DMS153 (cell line): ENCODE results near the gene IRAK4.
"Not testable (repeated sequence)": the region's sequence is repeated elsewhere in the genome, so short reads cannot be mapped to it uniquely, and the experiment has no call there.

Source experiments
- DNase-seq: peaks from one replicate; lab custom pipeline; 2025; lab: John Stamatoyannopoulos, UW

The IRAK4 gene

GRCh38 chr12:43758728-43759563 lies at the start of gene IRAK4, which contains the start of gene PUS7L:
TSS of gene IRAK4 (plus strand) at chr12:43758951. CDS start at chr12:43768112, 9,161 bp downstream.
TSS of gene PUS7L (minus strand) at chr12:43758790. CDS start at chr12:43755245, 3,545 bp downstream.
- DNase-seq, result peak; percentile 95

DNA sequence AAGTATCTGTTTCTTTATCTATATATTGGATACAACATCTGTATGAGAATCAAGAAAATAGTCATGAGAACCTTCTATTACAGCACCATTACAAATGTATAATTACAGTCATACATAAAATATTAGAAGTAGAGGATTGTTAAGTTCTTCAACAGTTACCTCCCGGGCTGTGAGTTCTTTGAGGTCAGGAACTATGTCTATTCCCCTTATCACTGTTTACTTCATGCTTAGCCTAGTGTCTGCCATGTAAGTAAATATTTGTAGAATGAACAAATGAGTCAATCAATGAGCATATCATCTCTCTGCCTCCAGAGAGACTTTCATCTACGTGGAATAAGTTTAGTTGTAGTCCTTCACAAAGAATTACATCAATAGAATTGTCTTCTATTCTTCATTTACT lies 47.4 kb upstream of the IRAK4 start:
- no peak for DNase-seq

GRCh38 chr12:43722621-43723020 lies 36.1 kb upstream of the IRAK4 start:
- DNase-seq, result no peak

GRCh38 chr12:43723134-43723533 lies 35.6 kb upstream of the IRAK4 start:
- no peak for DNase-seq

DNA sequence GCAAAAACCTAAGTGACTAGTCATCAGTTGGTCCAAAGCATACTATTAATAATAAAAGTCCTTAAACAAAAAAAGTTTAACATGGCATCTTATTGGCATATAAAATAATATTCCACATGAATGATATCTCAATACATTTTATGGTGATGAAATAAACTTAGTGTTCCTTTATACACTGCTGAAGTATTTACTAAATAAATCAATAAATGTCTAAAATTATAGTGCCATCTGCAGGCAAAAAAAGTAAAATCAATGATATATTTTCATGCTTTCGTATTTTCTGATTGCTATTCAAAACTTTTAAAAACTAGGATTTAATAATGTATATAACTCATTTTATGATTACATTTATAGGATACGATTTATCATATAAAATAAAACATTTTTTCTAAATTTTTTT lies 30.6 kb upstream of the IRAK4 start:
- no peak for DNase-seq

DNA sequence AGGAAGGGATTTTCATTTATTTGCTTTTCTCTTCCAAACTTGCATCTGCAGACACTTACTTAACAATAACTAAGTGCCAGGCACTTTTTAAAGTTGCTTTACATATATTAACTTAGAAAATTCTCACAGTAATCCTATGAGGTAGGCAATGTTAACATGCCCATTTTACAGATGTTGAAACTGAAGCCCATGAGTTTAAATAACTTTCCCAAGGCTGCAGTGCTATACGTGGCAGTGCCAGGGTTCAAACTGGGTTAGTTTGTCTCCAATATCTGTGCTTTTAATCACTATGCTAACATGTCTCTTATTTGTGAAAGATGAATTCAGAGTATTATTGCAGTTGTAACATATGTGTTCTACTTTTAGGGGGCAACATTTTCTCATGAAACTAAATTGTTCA lies 30.1 kb upstream of the IRAK4 start:
- DNase-seq, result no peak

DNA sequence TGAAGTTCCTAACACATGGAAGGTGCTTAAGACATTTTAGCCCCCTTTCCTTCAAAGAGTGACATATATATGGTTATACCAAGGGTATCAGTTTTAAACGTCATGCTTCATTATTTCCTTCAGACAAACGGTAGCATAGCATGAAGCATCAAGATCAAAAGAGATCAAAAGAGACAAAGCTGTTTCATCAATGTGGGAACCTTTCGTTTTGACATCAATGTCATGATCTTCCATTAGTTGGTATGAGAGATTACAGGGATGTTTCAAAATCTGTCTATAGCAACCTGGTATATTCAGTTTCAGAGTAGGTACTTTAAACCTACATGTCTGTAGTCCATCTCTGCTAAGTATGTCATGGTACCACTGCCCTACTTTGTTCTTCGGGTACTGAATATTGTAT lies 28.5 kb upstream of the IRAK4 start:
- DNase-seq, result no peak

DNA sequence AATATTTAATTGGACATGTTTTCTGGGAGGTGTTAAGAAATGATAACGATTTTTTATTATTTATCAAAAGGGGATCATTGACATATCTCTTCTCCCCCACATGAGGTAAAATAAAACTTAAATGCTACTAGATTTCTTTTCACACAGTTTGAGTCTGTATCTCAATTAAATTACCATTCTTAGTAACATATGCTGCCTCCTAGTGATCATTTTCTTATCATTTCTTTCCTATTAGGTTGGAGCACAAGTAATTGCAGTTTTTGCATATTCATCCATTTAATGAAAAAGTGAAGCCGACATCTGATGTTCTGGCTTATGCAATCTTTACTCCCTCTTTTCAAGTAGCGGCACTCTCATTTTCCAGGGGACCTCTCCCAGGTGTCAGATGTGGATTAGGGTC lies 25.1 kb upstream of the IRAK4 start:
- DNase-seq, result no peak

- DNase-seq, result no peak
These were observed 21.8 kb upstream of the IRAK4 start for GRCh38 chr12:43736927-43737440.

- DNase-seq, result no peak
These were observed 21.1 kb upstream of the IRAK4 start for GRCh38 chr12:43737646-43738045.

DNA sequence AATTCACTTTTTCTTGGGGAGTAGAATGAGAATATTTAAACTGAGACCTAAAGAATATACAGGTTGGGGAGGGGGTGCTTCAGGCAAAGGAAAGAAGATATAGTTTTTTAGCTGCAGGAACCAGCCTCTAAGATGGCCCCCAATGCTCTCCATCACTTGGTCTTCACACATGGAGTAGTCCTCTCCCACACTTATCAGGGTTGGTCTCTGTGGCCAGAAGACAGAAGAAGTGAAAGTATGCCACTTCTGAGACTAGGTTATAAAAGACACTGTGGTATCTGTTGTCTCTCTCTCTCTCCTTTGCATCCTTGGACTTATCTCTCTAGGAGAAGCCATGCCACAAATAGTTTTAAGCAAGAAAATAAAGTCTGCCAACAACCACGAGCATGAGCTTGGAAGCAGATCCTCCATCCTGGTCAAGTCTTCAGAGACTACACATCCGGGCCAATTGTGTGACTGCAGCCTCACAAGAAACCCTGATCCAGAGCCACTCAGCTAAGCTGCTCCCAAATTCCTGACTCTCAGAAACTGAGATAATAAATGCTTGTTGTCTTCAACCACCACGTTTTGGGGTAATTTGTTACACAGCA lies 18.1 kb upstream of the IRAK4 start:
- no peak for DNase-seq

DNA sequence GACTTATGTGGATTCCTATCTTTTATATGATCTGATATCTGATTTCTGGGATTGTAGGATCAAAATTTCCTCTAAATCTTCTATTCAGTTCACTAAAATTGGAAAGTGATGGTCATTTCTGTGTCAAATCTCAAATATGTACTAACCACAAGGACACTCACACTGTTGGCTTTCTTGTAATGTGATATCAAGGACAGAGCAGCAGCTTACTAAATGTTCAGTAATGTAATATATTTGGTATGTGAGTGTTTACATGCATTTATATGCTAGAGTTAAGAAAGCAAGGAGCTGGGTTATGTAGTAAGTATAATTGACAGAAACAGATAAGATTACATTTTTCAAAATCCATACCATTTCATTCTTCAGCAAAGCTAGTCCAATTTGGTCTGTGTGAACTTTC lies 16.6 kb upstream of the IRAK4 start:
- no peak for DNase-seq

- DNase-seq, result no peak
These were observed 13.9 kb upstream of the IRAK4 start for GRCh38 chr12:43744826-43745225.

- DNase-seq, result no peak
These were observed 9.7 kb upstream of the IRAK4 start for GRCh38 chr12:43749016-43749415.

GRCh38 chr12:43750814-43751213 lies 7.9 kb upstream of the IRAK4 start:
- DNase-seq, result no peak

DNA sequence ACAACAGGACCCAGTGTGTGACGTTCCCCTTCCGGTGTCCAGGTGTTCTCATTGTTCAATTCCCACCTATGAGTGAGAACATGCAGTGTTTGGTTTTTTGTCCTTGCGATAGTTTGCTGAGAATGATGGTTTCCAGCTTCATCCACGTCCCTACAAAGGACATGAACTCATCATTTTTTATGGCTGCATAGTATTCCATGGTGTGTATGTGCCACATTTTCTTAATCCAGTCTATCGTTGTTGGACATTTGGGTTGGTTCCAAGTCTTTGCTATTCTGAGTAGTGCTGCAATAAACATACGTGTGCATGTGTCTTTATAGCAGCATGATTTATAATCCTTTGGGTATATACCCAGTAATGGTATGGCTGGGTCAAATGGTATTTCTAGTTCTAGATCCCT lies 7.4 kb upstream of the IRAK4 start:
- DNase-seq, result not testable (repeated sequence)

DNA sequence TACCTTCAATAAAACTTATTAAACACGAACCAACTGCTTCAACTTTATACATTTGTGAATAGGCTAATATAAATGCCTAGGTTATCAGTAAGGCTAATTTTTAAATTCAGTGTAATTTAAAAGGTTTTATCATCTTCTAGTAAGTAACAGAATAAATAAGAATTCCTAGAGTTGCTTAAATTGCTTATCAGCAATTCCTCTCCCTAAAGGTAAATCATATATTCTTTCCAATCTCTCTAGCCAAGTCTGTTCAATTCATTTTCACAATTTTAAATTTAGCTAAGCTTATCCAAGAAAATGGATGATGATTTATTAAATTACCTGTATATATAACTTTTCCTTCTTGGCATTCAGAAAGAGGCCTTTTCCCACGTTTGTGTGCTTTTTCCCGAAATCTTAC lies 4.7 kb upstream of the IRAK4 start:
- DNase-seq, result no peak

GRCh38 chr12:43758247-43758727 lies 464 bp upstream of the IRAK4 start:
- DNase-seq, result no peak

GRCh38 chr12:43760396-43760795 lies 1.6 kb downstream of the IRAK4 start:
- DNase-seq, result no peak

DNA sequence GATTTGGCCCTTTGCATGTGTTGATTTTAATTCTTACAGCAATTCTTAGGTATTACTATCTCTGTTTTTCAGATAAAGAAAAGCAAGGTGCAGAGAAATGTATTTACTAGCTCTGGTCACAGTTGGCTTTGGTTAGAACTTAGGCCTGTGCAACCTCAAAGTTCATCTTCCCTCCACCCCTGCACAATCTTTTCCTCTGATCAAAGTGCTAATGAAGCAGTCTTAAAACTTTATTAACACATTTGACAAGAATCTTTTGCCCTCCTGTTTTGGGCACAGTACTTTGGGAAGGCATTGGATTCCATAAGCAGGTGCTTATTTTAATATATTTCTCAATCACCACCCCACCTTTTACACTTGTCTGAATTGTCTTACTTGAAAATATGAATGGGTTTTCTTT lies 2.7 kb downstream of the IRAK4 start:
- no peak for DNase-seq

GRCh38 chr12:43762596-43762995 lies 3.8 kb downstream of the IRAK4 start:
- no peak for DNase-seq

- no peak for DNase-seq
These were observed 5.0 kb downstream of the IRAK4 start for GRCh38 chr12:43763769-43764168.

DNA sequence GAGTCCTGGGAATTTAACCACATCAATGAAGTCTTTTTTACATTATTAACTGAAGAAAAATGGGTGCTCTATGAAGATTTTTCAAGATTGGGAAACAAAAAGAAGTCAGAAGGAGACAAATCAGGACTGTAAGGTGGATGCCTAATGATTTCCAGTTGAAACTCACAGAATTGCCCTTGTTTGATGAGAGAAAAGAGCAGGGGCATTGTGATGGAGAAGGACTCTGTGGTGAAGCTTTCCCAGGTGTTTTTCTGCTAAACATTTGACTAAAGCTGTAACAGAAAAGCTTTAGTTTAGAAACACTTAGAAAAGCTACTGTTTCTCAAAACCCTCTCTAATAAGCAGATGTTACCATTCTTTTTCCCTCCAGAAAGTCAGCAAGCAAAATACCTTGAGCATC lies 5.8 kb downstream of the IRAK4 start:
- no peak for DNase-seq
